H9 (cell line): ENCODE data around the gene SLC7A1. TPM values are rescaled to one million over a fixed set of nuclear protein-coding genes. Genes with fewer than 3 reads are reported as not detected.

Experiments
- DNase-seq: peaks from one replicate; pipeline ENCODE4 v3.0.0-alpha.2; 2017
- H2AFZ ChIP-seq: one replicate; pipeline ENCODE4 v1.6.1; 2013; ENCODE audit warnings: mild to moderate bottlenecking, low read length, control low read depth, moderate library complexity
- H2AK5ac ChIP-seq: 2 replicates; pipeline ENCODE4 v1.6.1; 2013; ENCODE audit warnings: low read length, control low read depth, mixed read lengths; ENCODE audit not compliant: insufficient read length
- H2BK120ac ChIP-seq: one replicate; pipeline ENCODE4 v1.6.1; 2013; ENCODE audit warnings: low read depth, mild to moderate bottlenecking, low read length, control low read depth, inconsistent platforms; ENCODE audit not compliant: poor library complexity, severe bottlenecking
- H2BK12ac ChIP-seq: 2 replicates; pipeline ENCODE4 v1.6.1; 2013; ENCODE audit warnings: low read length, control low read depth, mixed read lengths, low read depth; ENCODE audit not compliant: insufficient read length
- H2BK15ac ChIP-seq: 2 replicates; pipeline ENCODE4 v1.6.1; 2013; ENCODE audit warnings: low read depth, low read length, control low read depth
- H2BK20ac ChIP-seq: one replicate; pipeline ENCODE4 v1.6.1; 2013; ENCODE audit warnings: low read depth, mild to moderate bottlenecking, low read length, control low read depth, inconsistent platforms; ENCODE audit not compliant: poor library complexity, severe bottlenecking
- H2BK5ac ChIP-seq: 2 replicates; pipeline ENCODE4 v1.6.1; 2013; ENCODE audit warnings: low read length, control low read depth, mixed read lengths; ENCODE audit not compliant: insufficient read length
- H3K14ac ChIP-seq: 2 replicates; pipeline ENCODE4 v1.6.1; 2013; ENCODE audit warnings: low read length, control low read depth; ENCODE audit not compliant: insufficient read depth
- H3K18ac ChIP-seq: 2 replicates; pipeline ENCODE4 v1.6.1; 2013; ENCODE audit warnings: low read depth, mild to moderate bottlenecking, mixed read lengths, low read length, control low read depth; ENCODE audit not compliant: insufficient read length
- H3K23ac ChIP-seq: 2 replicates; pipeline ENCODE4 v1.6.1; 2013; ENCODE audit warnings: low read length, control low read depth, mixed read lengths, low read depth; ENCODE audit not compliant: insufficient read length
- H3K23me2 ChIP-seq: 2 replicates; pipeline ENCODE4 v1.6.1; 2013; ENCODE audit warnings: low read depth, mild to moderate bottlenecking, mixed read lengths, low read length, control low read depth; ENCODE audit not compliant: insufficient read length, poor library complexity, severe bottlenecking
- H3K27ac ChIP-seq: 2 replicates; pipeline ENCODE4 v1.5.1; 2013; ENCODE audit warnings: low read length, control low read depth, mixed read lengths, low read depth; ENCODE audit not compliant: insufficient read length
- H3K27me3 ChIP-seq: 2 replicates; pipeline ENCODE4 v1.6.1; 2013; ENCODE audit warnings: low read length, control low read depth, inconsistent platforms; ENCODE audit not compliant: insufficient read depth
- H3K4ac ChIP-seq: 2 replicates; pipeline ENCODE4 v1.6.1; 2013; ENCODE audit warnings: low read depth, mild to moderate bottlenecking, control low read depth, inconsistent platforms, low read length, moderate library complexity
- H3K4me1 ChIP-seq: 2 replicates; pipeline ENCODE4 v1.6.1; 2013; ENCODE audit warnings: low read length, control low read depth, inconsistent platforms; ENCODE audit not compliant: insufficient read depth
- H3K4me2 ChIP-seq: 2 replicates; pipeline ENCODE4 v1.6.1; 2013; ENCODE audit warnings: low read length, control low read depth, mixed read lengths; ENCODE audit not compliant: insufficient read length, insufficient read depth
- H3K56ac ChIP-seq: 2 replicates; pipeline ENCODE4 v1.6.1; 2013; ENCODE audit warnings: low read depth, mild to moderate bottlenecking, mixed read lengths, low read length, control low read depth; ENCODE audit not compliant: insufficient read length
- H3K79me1 ChIP-seq: 2 replicates; pipeline ENCODE4 v1.6.1; 2013; ENCODE audit warnings: low read depth, mild to moderate bottlenecking, moderate library complexity, low read length, control low read depth, inconsistent platforms; ENCODE audit not compliant: insufficient read depth, poor library complexity, severe bottlenecking
- H3K79me2 ChIP-seq: 2 replicates; pipeline ENCODE4 v1.6.1; 2013; ENCODE audit warnings: low read length, control low read depth, inconsistent platforms; ENCODE audit not compliant: insufficient read depth
- H3K9ac ChIP-seq: 2 replicates; pipeline ENCODE4 v1.6.1; 2013; ENCODE audit warnings: low read length, control low read depth, mixed read lengths; ENCODE audit not compliant: insufficient read length; ENCODE audit errors: extremely low read depth
- H3K9me3 ChIP-seq: one replicate; pipeline ENCODE4 v1.6.1; 2013; ENCODE audit warnings: low read depth, low read length, inconsistent platforms; ENCODE audit not compliant: control insufficient read depth
- H3T11ph ChIP-seq: one replicate; pipeline ENCODE4 v1.6.1; 2013; ENCODE audit warnings: mild to moderate bottlenecking, low read length, control low read depth, inconsistent platforms
- H4K20me1 ChIP-seq: one replicate; pipeline ENCODE4 v1.6.1; 2013; ENCODE audit not compliant: control insufficient read depth, insufficient read length, insufficient read depth
- H4K5ac ChIP-seq: 2 replicates; pipeline ENCODE4 v1.6.1; 2013; ENCODE audit warnings: low read depth, mild to moderate bottlenecking, mixed read lengths, low read length, control low read depth; ENCODE audit not compliant: insufficient read length
- H4K8ac ChIP-seq: replicated peaks from 2 replicates; pipeline ENCODE4 v1.6.1; 2013; ENCODE audit warnings: low read length, control low read depth, mixed read lengths, low read depth; ENCODE audit not compliant: insufficient read length
- H4K91ac ChIP-seq: 2 replicates; pipeline ENCODE4 v1.6.1; 2013; ENCODE audit warnings: low read depth, mild to moderate bottlenecking, moderate library complexity, mixed read lengths, low read length, control low read depth; ENCODE audit not compliant: insufficient read length
- H3K27ac Mint-ChIP-seq, 3 experiments: 2 replicates in 2 of 3; 3 replicates in 1 of 3; pipeline ENCODE4 v1.8.0; 2020 to 2021; ENCODE audit warnings: mixed read lengths in 3 of 3, mild to moderate bottlenecking in 1 of 3, moderate library complexity in 1 of 3
- H3K27me3 Mint-ChIP-seq: 2 replicates; pipeline ENCODE4 v1.8.0; 2021; ENCODE audit warnings: low read depth, mild to moderate bottlenecking, moderate library complexity, mixed read lengths
- H3K36me3 Mint-ChIP-seq, 3 experiments: 2 replicates in 2 of 3; 3 replicates in 1 of 3; pipeline ENCODE4 v1.8.0; 2020 to 2021; ENCODE audit warnings: low read depth in 3 of 3, mixed read lengths in 3 of 3; ENCODE audit not compliant: insufficient read depth in 1 of 3
- H3K4me1 Mint-ChIP-seq, 2 experiments: 2 replicates each; pipeline ENCODE4 v1.8.0; 2020; ENCODE audit warnings: mixed read lengths in 2 of 2
- H3K4me3 Mint-ChIP-seq, 2 experiments: 2 replicates in 1 of 2; 3 replicates in 1 of 2; pipeline ENCODE4 v1.8.0; 2020 to 2021; ENCODE audit warnings: mild to moderate bottlenecking in 2 of 2, mixed read lengths in 2 of 2, moderate library complexity in 1 of 2
- H3K9me3 Mint-ChIP-seq, 2 experiments: 2 replicates in 1 of 2; 3 replicates in 1 of 2; pipeline ENCODE4 v1.8.0; 2020; ENCODE audit warnings: mild to moderate bottlenecking in 2 of 2, mixed read lengths in 2 of 2, moderate library complexity in 1 of 2
- CTCF ChIP-seq: fragments of 200-600 bp; sonication (generic); conservative IDR thresholded peaks from 3 replicates; pipeline ENCODE4 v1.8.0; 2021; ENCODE audit warnings: antibody characterized with exemption, mild to moderate bottlenecking
- WGBS: extraction: QIAGEN DNeasy Blood & Tissue Kit; methylation state at CpG from one replicate; pipeline ENCODE4 v1.1.7; 2013; ENCODE audit warnings: missing lambda C conversion rate, low lambda C conversion rate, mixed read lengths; ENCODE audit not compliant: insufficient read length; ENCODE audit errors: extremely low coverage; 5-methylcytosine and 5-hydroxymethylcytosine counted together
- total RNA-seq: library from RNA; stranded (reverse); gene quantifications from 2 replicates; pipeline ENCODE4 v1.2.1, GENCODE V29; 2021

Gene SLC7A1
- total RNA-seq, 1 experiment from 2014 or later: 109 TPM

DNA sequence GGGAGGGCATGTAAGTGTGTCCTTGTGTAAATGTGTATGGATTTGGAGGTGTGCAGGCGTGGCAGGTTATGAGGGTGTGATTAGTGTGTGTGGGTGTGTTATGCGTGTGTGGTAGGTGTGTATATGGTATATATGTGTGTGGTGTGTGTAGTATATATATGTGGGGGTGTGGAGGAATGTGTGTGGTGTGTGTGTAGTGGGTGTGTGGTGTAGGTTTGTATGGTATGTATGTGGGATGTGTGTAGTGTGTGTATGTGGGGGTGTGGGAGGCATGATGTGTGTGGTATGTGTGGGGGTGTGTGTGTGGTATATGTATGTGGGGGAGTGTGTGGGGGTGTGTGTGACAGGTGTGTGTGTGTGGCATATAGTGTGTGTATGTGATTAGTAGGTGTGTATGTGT lies 104.2 kb downstream of the SLC7A1 start:
- WGBS: 50% methylated on average over 2 of the region's 2 CpGs
- H3K9me3 Mint-ChIP-seq: no peaks in the 10 kb centered on the region
- peaks cover 9% of the 10 kb centered on the region; the same call in 1 of the 2 replicates for H3K4me1 ChIP-seq

More for the DNA sequence above, 104.2 kb downstream of the SLC7A1 start:
- no peak overlapping the region for H3K18ac ChIP-seq
- no peak overlapping the region for H2BK15ac ChIP-seq
- H3K9me3 ChIP-seq: no peaks in the 10 kb centered on the region
- Mint-ChIP-seq H3K27me3 (peaks cover 2% of the 10 kb centered on the region; the same call in 1 of the 2 replicates), H3K27ac (no peak overlapping the region), H3K4me1 (peaks cover 32 to 34% of the 10 kb centered on the region in 2 experiments), H3K36me3 (no peaks in the 10 kb centered on the region), H3K4me3 (no peak overlapping the region)
- no peak for DNase-seq
- H4K5ac ChIP-seq: no peak overlapping the region
- no peak overlapping the region for H3K9ac ChIP-seq
- no peaks in the 10 kb centered on the region for H3K79me1 ChIP-seq
- no peak overlapping the region for H3K27ac ChIP-seq
- no peaks in the 10 kb centered on the region for H4K20me1 ChIP-seq
- no peak overlapping the region for H3K14ac ChIP-seq
- no peaks in the 10 kb centered on the region for H3K23me2 ChIP-seq
- H2AFZ ChIP-seq: no peak overlapping the region
- no peak overlapping the region for H2BK5ac ChIP-seq
- no peak overlapping the region for H3K4me2 ChIP-seq
- H2BK20ac ChIP-seq: no peak overlapping the region
- H3K56ac ChIP-seq: no peak overlapping the region
- no peak overlapping the region for H3K23ac ChIP-seq
- no peak overlapping the region for H3T11ph ChIP-seq
- TF ChIP-seq CTCF: no peak
- no peak overlapping the region for H2AK5ac ChIP-seq
- no peak overlapping the region for H4K91ac ChIP-seq
- no peak overlapping the region for H2BK12ac ChIP-seq
- no peak overlapping the region for H2BK120ac ChIP-seq
- no peak overlapping the region for H3K4ac ChIP-seq
- H3K27me3 ChIP-seq: no peaks in the 10 kb centered on the region; the same call in 1 of the 2 replicates
- H3K79me2 ChIP-seq: no peaks in the 10 kb centered on the region
- H4K8ac ChIP-seq: no peak overlapping the region
